T-helper 1 cell treated with Interleukin-12 subunit alpha and Interleukin-12 subunit beta and Interleukin-4 antibody, amounts not matched to agents 30 μg/mL and 1 μg/mL, for 36 hours (primary cell): ENCODE measurements around the gene EPHA6.

Experiments used
- H3K27ac Mint-ChIP-seq: one replicate; pipeline ENCODE4 v1.8.0; 2021; ENCODE audit warnings: mild to moderate bottlenecking, mixed read lengths
- H3K27me3 Mint-ChIP-seq: one replicate; pipeline ENCODE4 v1.8.0; 2021; ENCODE audit warnings: low read depth, mixed read lengths
- H3K36me3 Mint-ChIP-seq: one replicate; pipeline ENCODE4 v1.8.0; 2021; ENCODE audit warnings: low read depth, mixed read lengths
- H3K4me1 Mint-ChIP-seq: one replicate; pipeline ENCODE4 v1.8.0; 2021; ENCODE audit warnings: low read depth, mixed read lengths
- H3K4me3 Mint-ChIP-seq: one replicate; pipeline ENCODE4 v1.8.0; 2021; ENCODE audit warnings: mild to moderate bottlenecking, moderate library complexity, mixed read lengths
- H3K9me3 Mint-ChIP-seq: one replicate; pipeline ENCODE4 v1.8.0; 2021; ENCODE audit warnings: mixed read lengths

Gene EPHA6

DNA sequence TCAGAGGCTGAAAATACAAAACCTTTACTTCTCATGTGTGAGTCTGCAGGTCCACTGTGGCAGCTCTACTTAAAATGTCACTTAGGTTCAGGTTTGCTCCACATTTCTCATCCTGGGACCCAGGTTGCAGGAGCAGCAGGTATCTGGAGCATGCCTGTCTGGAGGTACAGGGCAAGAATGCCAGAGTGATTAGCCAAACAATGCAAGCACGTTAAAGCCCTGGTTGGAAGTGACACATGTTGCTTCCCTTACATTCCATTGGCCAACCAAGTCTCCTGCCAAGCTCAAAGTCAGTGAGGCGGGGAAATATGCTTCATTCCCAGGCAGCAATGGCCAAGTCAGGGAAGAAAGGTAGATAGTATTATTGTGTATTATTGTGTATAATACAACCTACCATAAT is 873.3 kb downstream of the EPHA6 start:
- H3K9me3 Mint-ChIP-seq: no peaks in the 10 kb centered on the region
- H3K36me3 Mint-ChIP-seq: no peaks in the 10 kb centered on the region
- no peak overlapping the region for H3K27ac Mint-ChIP-seq

DNA sequence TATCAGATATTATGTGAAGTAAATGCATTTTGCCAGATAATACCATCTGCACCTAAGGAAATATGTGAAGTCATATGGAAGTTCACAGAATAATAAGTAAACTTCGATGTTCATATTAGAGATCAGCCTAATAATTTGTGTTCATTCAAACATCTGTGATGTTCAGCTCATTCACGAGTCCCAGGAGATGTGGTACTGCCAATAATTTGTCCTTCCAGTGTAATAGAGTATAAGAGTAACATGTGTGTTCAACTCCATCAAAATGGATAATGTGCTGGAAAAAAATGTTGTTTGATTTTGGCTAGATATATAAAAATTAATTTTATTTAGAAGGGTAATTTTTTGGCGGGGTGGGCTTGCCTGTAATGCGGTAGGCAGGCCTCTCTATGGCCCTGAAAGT is 874.7 kb downstream of the EPHA6 start:
- Mint-ChIP-seq H3K4me3 (no peak overlapping the region), H3K27me3 (no peaks in the 10 kb centered on the region), H3K27ac (no peak overlapping the region), H3K9me3 (no peaks in the 10 kb centered on the region), H3K36me3 (no peaks in the 10 kb centered on the region), H3K4me1 (no peaks in the 10 kb centered on the region)

More for the DNA sequence above, 873.3 kb downstream of the EPHA6 start:
- Mint-ChIP-seq H3K27me3 (no peaks in the 10 kb centered on the region), H3K4me1 (no peaks in the 10 kb centered on the region), H3K4me3 (no peak overlapping the region)

DNA sequence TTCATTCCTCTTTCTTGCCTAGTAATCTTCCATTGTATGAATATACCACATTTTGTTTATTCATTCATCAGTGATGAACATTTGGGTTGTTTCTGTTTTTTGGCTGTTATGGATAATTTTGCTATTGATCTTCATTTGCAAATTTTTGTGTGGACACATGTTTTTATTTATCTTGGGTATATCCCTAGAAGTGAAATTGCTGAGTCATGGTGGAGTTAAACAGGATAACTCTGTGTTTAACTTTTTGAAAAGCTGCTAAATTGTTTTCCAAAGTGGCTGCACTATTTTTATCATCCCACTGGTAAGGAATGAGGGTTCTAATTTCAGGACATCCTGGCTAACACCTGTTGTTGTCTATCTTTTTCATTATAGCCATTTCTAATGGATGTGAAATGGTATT is 875.6 kb downstream of the EPHA6 start:
- H3K4me3 Mint-ChIP-seq: no peak overlapping the region
- H3K9me3 Mint-ChIP-seq: no peaks in the 10 kb centered on the region
- no peak overlapping the region for H3K27ac Mint-ChIP-seq
- H3K36me3 Mint-ChIP-seq: no peaks in the 10 kb centered on the region
- H3K4me1 Mint-ChIP-seq: no peaks in the 10 kb centered on the region
- H3K27me3 Mint-ChIP-seq: no peaks in the 10 kb centered on the region

DNA sequence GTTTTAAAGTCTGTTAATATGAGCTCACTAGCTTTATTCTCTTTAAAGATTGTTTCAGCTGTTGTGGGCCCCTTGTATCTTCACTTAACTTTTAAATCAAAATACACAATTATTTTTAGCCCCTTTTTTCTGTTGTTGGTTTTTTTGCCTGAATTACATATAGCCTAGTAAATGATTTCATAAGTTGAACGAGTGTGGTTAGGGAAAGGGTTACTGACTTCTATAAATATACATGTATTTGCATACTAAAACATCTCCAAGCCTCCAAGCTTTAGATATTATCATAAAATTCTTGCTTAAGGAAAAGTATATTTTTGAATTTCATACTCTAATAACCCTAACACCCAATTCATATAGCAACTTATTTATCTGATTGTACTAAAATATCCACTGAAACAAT is 877.0 kb downstream of the EPHA6 start:
- no peaks in the 10 kb centered on the region for H3K4me1 Mint-ChIP-seq
- H3K27me3 Mint-ChIP-seq: no peaks in the 10 kb centered on the region
- H3K9me3 Mint-ChIP-seq: no peaks in the 10 kb centered on the region
- no peaks in the 10 kb centered on the region for H3K36me3 Mint-ChIP-seq
- no peak overlapping the region for H3K4me3 Mint-ChIP-seq
- H3K27ac Mint-ChIP-seq: no peak overlapping the region

GRCh38 chr3:97692389-97692788 is 878.0 kb downstream of the EPHA6 start:
- Mint-ChIP-seq H3K36me3 (no peaks in the 10 kb centered on the region), H3K4me1 (no peaks in the 10 kb centered on the region), H3K4me3 (no peak overlapping the region), H3K9me3 (no peaks in the 10 kb centered on the region), H3K27ac (no peak overlapping the region), H3K27me3 (no peaks in the 10 kb centered on the region)

GRCh38 chr3:97692831-97693230 is 878.4 kb downstream of the EPHA6 start:
- no peaks in the 10 kb centered on the region for H3K9me3 Mint-ChIP-seq
- H3K27ac Mint-ChIP-seq: no peak overlapping the region
- no peaks in the 10 kb centered on the region for H3K36me3 Mint-ChIP-seq
- no peaks in the 10 kb centered on the region for H3K4me1 Mint-ChIP-seq
- no peaks in the 10 kb centered on the region for H3K27me3 Mint-ChIP-seq
- no peak overlapping the region for H3K4me3 Mint-ChIP-seq

DNA sequence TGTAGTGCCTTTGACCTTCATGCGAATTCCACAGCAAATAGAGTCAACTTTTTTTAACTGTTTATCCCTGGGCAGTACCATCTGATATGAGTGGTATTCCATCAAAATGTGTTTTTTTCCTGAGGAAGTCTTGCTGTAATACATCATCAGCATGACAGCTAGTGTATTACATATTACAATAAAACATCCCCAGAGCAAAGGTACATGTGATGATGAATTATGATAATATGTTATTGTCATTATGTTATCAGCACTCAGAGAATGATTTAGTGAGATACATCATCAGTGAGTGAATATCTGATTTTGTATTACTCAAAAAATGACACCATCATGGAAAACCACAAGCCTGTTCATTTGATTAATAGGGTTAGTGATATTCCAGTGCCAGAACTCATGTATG is 880.5 kb downstream of the EPHA6 start:
- no peaks in the 10 kb centered on the region for H3K27me3 Mint-ChIP-seq
- H3K9me3 Mint-ChIP-seq: no peaks in the 10 kb centered on the region
- H3K4me1 Mint-ChIP-seq: no peaks in the 10 kb centered on the region
- H3K4me3 Mint-ChIP-seq: no peak overlapping the region
- H3K36me3 Mint-ChIP-seq: no peaks in the 10 kb centered on the region
- H3K27ac Mint-ChIP-seq: no peak overlapping the region

DNA sequence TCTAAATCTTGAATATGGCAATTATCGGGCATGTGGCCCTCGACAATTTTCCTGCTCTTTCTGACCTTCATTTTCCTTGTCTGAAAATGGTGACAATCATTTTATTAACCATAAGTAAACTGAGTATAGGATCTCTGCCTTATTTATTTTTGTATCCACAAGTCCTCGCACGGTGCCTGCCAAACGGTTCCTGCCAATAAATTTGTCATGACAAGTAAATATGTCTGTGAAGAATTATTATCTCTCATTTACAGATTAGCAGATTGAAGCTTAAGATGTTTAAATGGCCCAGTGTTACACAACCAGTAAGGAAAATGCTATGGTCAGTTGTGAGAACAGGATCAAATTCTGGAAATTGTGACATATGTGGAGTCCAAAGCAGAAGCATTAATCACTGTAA is 884.3 kb downstream of the EPHA6 start:
- Mint-ChIP-seq H3K27ac (no peak overlapping the region), H3K4me1 (no peaks in the 10 kb centered on the region), H3K4me3 (no peak overlapping the region), H3K36me3 (no peaks in the 10 kb centered on the region), H3K9me3 (no peaks in the 10 kb centered on the region), H3K27me3 (no peaks in the 10 kb centered on the region)

DNA sequence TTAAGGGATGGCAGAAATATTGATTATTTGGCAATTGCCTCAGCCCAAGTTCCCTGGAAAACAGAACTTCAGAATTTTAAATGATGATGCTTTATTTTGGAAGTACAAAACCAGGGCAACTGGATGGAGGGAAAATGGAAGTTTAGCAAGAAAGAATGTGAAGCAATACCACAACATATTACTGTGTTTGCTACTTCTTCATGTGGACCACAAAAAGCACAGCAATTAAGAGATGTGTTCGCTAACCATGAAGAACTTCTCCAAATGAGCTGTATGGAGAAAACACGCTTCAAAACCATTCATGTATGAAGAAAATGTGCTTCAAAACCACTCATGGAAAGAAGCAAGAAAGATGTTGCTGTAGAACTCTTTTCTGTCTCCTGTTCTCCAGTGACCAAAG is 885.5 kb downstream of the EPHA6 start:
- no peaks in the 10 kb centered on the region for H3K4me1 Mint-ChIP-seq
- H3K27me3 Mint-ChIP-seq: peaks cover under 1% of the 10 kb centered on the region
- no peaks in the 10 kb centered on the region for H3K36me3 Mint-ChIP-seq
- H3K9me3 Mint-ChIP-seq: no peaks in the 10 kb centered on the region
- H3K4me3 Mint-ChIP-seq: no peak overlapping the region
- H3K27ac Mint-ChIP-seq: no peak overlapping the region

- no peaks in the 10 kb centered on the region for H3K9me3 Mint-ChIP-seq
- no peaks in the 10 kb centered on the region for H3K36me3 Mint-ChIP-seq
- no peak overlapping the region for H3K27ac Mint-ChIP-seq
- no peak overlapping the region for H3K4me3 Mint-ChIP-seq
- peaks cover 12% of the 10 kb centered on the region for H3K27me3 Mint-ChIP-seq
- H3K4me1 Mint-ChIP-seq: no peaks in the 10 kb centered on the region
These were observed 891.4 kb downstream of the EPHA6 start for GRCh38 chr3:97705764-97706163.

- Mint-ChIP-seq H3K4me3 (no peak overlapping the region), H3K27me3 (peaks cover 12% of the 10 kb centered on the region), H3K4me1 (no peaks in the 10 kb centered on the region), H3K27ac (no peak overlapping the region), H3K9me3 (no peaks in the 10 kb centered on the region), H3K36me3 (no peaks in the 10 kb centered on the region)
These were observed 891.8 kb downstream of the EPHA6 start for GRCh38 chr3:97706226-97706625.

DNA sequence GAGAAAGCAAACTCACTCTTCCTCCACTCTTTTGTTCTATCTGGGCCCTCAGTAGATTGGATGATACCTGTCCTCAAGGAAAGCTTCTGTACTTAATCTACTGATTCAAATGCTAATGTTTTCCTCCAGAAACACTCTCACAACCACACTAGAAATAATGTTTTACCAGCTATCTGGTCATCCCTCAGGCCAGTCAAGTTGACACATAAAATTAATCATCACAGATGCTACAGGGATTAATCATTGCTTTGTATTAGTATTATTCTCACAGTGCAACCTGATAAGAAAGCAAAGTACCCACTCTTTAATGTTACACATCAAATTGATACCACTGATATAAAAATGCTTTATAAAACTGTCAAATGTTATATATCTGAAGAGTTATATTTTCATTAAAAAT is 897.3 kb downstream of the EPHA6 start:
- Mint-ChIP-seq H3K27ac (no peak overlapping the region), H3K9me3 (no peaks in the 10 kb centered on the region), H3K27me3 (peaks cover 13% of the 10 kb centered on the region), H3K4me1 (no peaks in the 10 kb centered on the region), H3K4me3 (no peak overlapping the region), H3K36me3 (no peaks in the 10 kb centered on the region)

- Mint-ChIP-seq H3K4me1 (no peaks in the 10 kb centered on the region), H3K27me3 (peaks cover 10% of the 10 kb centered on the region), H3K36me3 (no peaks in the 10 kb centered on the region), H3K9me3 (no peaks in the 10 kb centered on the region), H3K27ac (no peak overlapping the region), H3K4me3 (no peak overlapping the region)
These were observed 898.5 kb downstream of the EPHA6 start for GRCh38 chr3:97712919-97713318.

DNA sequence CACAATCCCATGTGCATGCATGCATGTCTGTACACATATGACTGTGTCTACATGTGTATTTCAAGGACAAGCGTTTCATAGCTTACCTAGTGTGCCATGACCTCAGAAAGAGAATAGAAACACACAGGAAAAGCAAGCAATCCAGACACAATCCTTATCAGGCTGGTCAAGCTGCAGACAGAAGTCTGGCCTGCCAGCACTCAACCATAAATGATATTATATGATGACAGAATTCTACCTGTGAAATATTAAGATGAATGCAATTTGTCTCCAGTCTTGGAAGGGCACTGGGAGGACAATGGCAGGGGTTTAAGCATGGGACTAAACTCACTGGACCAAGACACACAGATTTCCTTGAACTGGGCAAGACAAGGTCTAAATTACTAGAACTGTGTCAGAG is 899.2 kb downstream of the EPHA6 start:
- no peaks in the 10 kb centered on the region for H3K9me3 Mint-ChIP-seq
- H3K4me3 Mint-ChIP-seq: no peak overlapping the region
- H3K36me3 Mint-ChIP-seq: no peaks in the 10 kb centered on the region
- peaks cover 10% of the 10 kb centered on the region for H3K27me3 Mint-ChIP-seq
- H3K27ac Mint-ChIP-seq: no peak overlapping the region
- no peaks in the 10 kb centered on the region for H3K4me1 Mint-ChIP-seq

DNA sequence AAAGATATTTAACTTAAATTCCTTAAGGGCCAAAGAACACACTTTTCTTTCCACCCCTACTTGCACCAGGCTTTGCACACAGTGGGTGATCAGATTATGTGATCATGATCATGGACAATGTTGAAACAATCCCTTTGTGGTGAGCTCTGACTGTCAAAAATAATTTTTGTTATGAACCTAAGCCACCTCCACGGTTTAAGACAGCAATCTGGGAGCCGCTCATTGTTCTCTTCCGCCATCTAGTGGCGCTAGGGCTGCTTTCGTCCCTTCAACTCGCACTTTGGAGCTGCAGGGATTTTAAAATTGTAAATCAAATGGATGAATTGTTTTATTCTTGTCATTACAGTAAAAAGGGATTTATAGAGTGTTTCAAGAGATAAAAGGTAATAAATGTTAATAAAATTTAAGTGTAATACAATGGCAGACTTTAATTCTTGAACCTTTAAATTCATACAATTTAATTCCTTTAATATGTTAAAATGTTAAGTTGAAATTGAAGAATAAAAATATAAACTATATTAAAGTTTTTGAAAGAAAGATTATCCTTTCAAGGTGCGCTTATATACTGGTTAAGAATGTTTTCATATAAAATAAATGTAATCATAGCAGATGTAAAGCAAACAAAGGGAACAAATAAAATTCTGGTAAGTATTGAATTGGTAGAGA is 904.9 kb downstream of the EPHA6 start:
- no peaks in the 10 kb centered on the region for H3K4me1 Mint-ChIP-seq
- H3K9me3 Mint-ChIP-seq: no peaks in the 10 kb centered on the region
- no peaks in the 10 kb centered on the region for H3K36me3 Mint-ChIP-seq
- H3K4me3 Mint-ChIP-seq: no peak overlapping the region
- peaks cover 13% of the 10 kb centered on the region for H3K27me3 Mint-ChIP-seq
- H3K27ac Mint-ChIP-seq: no peak overlapping the region

DNA sequence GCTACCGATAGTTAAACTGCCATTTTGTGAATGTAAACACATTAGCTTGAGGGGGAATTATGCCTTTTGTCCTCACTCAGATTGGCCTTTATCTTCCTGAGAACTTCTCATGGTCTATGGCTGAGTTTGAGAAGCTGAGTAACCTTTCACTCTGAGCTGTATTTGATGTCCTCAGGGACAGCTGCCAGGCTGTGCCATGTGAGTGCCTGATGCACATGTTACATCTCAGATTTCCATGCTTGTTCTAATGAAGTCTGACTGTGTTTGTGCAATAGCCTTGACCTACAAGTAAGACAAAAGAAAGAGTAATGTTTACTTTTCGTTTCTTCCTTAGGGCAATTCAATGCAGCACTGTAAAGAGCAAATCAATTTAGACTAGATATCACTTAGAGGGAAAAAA is 906.0 kb downstream of the EPHA6 start:
- no peaks in the 10 kb centered on the region for H3K9me3 Mint-ChIP-seq
- no peaks in the 10 kb centered on the region for H3K4me1 Mint-ChIP-seq
- peaks cover 14% of the 10 kb centered on the region for H3K27me3 Mint-ChIP-seq
- H3K27ac Mint-ChIP-seq: no peak overlapping the region
- no peaks in the 10 kb centered on the region for H3K36me3 Mint-ChIP-seq
- H3K4me3 Mint-ChIP-seq: no peak overlapping the region
